HUDEP-2 (cell line): Measurements from ENCODE around the gene PLSCR2.
"Not testable (repeated sequence)": the region's sequence is repeated elsewhere in the genome, so short reads cannot be mapped to it uniquely, and the experiment has no call there.

ENCODE experiments used
- DNase-seq, 76 experiments: peaks; one replicate each; lab custom pipeline; 2025; ENCODE audit not compliant: unreplicated experiment in 76 of 76; lab: John Stamatoyannopoulos, UW

PLSCR2 gene

GRCh38 chr3:146491303-146491702 lies 21.9 kb upstream of the PLSCR2 start:
- DNase-seq: no peak

- DNase-seq: no peak
Observed at GRCh38 chr3:146485297-146485696, 15.9 kb upstream of the PLSCR2 start.

- DNase-seq: no peak
Observed at GRCh38 chr3:146476094-146476740, 6.9 kb upstream of the PLSCR2 start.

DNA sequence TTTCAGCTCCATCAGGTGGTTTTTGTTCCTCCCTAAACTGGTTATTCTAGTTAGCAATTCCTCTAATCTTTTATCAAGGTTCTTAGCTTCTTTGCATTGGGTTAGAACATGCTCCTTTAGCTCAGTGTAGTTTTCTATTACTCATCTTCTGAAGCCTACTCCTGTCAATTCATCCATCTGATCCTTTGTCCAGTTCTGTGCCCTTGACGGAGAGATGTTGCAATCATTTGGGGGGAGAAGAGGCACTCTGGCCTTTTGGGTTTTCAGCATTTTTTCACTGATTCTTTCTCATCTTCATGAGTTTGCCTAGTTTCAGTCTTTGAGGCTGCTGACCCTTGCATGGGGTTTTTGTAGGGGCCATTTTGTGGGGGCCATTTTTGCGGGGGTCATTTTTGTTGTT lies 5.6 kb upstream of the PLSCR2 start:
- DNase-seq: not testable (repeated sequence)

DNA sequence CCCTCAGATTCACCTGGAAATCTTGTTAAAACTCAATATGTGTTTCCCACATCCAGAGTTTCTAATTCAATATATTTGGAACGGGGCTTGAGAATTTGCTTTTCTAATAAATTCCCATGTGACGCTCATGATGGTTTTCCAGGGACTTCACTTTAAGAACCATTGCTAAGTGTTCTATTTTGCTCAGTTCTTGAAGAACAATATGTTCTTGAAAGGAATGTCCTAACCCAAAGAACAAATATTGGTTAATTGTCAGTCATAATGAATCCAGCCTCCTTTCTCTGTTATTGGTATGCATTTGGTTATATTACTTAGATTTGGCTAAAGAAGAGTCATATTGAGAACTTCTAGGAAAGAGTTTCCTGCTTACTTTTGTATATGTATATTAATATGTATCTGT lies 4.4 kb upstream of the PLSCR2 start:
- DNase-seq: no peak

DNA sequence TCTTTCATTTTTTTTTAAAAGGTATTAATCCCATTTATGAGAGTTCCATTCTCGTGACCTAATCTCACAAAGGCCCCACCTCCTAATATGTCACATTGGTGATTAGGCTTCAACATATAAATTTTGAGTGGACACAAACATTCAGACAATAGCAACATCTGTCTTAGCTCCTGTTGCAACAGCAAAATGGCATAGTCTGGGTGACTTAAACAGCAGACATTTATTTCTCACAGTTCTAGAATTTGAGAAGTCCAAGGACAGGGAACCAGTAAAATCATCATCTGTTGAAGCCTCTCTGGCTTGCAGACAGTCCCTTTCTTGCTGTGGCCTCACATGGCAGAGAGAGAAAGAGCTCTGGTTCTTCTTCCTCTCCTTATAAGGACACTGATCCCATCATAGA lies 3.2 kb upstream of the PLSCR2 start:
- no peak for DNase-seq

- DNase-seq: no peak
Observed at GRCh38 chr3:146471012-146471411, 1.7 kb upstream of the PLSCR2 start.

DNA sequence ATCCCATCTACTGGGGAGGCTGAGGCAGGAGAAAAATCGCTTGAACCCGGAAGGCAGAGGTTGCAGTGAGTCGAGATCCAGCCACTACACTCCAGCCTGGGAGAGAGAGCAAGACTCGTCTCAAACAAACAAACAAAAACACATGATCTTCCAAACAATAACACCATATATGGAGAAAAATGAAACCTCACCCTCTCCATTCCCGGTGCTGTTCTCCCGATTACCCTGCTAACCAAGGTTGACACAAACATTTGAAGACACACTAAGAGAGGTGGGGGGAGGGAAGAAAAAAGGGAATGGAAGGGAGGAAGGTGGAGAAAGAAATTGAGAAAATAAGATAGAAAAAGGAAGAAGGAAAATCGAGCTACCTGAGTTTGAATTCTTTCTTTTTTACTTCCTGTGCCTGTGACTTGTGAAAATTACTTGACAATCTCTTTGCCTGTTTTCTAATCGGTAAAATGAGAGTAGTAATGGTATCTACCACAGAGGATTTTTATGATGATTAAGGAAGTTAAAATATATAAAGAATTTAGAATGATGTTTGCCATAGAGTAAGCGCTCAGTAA lies 1.1 kb upstream of the PLSCR2 start:
- no peak for DNase-seq

- no peak for DNase-seq
Observed at GRCh38 chr3:146468671-146469149, 651 bp downstream of the PLSCR2 start.

DNA sequence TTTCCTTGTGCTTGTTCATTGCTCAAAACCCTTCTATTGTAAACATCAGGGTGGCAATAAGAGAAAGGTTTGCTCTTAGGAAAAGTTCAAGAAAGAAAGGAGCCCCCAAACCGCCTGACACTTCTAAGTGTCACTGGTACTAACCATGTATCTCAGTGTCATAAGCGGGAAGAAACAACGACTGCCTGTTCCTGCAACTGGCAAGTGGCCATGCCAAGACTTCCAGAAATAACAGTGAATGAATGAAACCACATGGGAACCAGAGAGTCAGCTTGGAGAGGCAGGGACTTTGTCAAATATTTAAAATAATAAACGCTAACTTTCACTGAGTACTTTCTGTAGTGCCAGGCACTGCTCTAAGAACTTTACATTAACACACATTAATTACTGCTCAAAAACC lies 1.1 kb downstream of the PLSCR2 start:
- no peak for DNase-seq

DNA sequence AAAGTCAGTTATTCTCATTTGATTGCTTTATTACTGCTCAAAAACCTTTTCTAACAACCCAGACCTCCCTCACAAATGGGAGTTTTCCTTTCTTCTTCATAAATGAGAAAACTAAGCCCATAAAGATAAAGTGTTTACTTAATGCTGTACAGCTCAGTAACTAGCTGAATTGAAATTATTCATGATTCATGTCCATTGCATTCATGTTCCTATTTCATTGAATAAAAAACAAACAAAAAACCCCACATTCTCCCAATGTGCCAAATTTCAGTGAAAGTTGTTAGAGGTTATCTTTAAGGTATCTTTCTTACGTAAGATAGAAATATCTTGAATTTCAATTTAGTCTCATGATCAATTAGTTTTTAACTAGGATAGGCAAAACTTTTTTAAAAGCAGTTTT lies 2.8 kb downstream of the PLSCR2 start:
- no peak for DNase-seq

DNA sequence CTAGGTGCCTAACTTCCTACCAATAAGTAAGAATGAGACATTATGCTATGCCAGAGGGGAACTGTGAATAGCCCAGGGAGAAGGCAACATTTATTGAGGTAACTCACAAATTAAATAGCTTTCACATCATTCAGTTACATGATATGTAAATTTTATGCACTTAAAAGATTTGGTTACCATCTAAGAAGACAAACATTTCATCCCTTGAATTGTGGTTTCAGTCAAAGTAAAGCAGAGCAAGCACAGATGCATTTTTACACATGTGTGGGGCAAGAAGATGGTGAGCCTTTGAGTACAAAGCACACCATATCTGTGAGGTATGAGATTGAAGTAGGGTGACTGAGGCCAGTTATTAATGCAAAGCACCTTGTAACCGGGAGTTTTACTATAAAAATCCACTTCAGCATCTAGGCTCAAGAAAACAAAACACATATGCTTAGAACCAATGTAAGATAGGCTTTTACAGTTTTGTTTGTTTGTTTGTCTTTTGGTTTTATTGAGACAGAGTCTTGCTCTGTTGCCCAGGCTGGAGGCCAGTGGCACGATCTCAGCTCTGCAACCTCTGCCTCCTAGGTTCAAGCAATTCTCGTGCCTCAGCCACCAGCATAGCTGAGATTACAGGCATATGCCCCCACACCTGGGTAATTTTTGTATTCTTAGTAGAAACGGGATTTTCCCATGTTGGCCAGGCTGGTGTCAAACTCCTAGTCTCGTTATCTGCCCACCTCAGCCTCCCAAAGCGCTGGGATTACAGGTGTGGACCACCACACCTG lies 3.5 kb downstream of the PLSCR2 start:
- no peak for DNase-seq

GRCh38 chr3:146464783-146465182 lies 4.6 kb downstream of the PLSCR2 start:
- DNase-seq: no peak

- DNase-seq: no peak
Observed at GRCh38 chr3:146464005-146464595, 5.3 kb downstream of the PLSCR2 start.

DNA sequence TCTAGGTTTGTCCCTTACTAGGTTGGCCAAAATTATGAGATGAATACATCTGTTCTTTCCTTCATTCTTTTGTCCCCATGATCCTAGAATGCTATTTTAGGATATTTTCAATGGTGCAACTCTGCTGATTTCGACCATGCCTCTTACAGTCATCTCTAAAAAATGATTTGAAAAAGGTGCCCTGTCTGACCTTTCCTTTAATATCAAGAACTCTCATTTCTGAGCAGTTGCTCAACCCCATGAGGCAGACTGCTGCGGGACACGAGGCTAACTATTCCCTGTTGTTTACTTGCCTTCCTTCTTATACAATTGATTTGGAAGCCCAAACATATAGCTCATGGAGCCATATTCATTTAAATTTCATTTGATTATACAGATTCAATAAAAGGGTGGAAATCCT lies 14.6 kb downstream of the PLSCR2 start:
- DNase-seq: no peak

GRCh38 chr3:146449613-146450012 lies 19.7 kb downstream of the PLSCR2 start:
- no peak for DNase-seq

DNA sequence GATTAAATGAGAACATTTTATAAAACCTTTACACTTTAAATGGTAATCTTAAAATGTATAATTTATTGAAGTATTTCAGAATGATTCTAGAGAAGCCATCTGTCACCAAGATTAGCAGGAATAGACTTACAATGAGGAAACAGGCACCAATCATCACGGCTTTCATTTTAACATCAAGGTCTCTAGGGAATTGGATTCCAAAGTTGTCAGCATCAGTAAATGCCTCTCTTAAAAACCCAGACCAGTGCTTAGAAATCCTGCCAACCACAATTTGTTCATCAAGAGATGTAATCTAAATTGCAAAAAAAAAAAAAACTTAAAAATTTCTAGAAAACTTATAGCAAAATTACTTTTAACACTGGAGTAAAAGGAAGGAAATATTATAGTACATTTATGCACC lies 20.3 kb downstream of the PLSCR2 start:
- no peak for DNase-seq

DNA sequence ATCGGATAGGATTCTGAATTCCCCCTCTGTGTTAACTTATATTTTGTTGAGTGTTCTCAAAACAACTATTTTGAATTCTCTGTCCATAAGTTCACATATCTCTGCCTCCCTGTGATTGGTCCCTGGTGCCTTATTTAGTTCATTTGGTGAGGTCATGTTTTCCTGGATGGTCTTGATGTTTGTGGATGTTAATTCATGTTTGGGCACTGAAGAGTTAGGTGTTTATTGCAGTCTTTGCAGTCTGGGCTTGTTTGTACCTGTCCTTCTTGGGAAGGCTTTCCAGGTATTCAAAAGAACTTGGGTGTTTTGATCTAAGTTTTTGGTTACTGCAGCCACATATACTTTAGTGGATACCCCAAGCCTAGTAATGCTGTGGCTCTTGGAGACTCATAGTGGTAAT lies 23.3 kb downstream of the PLSCR2 start:
- no peak for DNase-seq

GRCh38 chr3:146440310-146440709 lies 29.1 kb downstream of the PLSCR2 start:
- not testable (repeated sequence) for DNase-seq

DNA sequence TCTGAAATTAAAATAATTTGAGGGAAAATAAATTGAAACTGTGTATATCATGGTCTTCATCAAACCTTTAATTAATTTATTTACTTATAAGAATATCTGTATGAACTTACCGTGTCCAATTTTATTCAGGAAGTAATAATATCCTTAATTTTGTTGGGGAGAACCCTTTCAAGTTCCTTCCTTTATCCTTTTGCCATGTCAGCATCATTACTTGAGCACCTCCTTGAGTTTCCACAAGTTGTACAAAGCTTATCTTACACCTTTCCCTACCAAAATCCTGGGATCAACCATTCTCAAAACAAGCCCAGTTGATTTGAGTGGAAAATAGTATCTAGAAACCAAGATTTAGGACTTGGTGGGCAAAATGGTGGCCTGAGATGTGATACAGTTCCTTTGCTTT lies 37.3 kb downstream of the PLSCR2 start:
- no peak for DNase-seq

DNA sequence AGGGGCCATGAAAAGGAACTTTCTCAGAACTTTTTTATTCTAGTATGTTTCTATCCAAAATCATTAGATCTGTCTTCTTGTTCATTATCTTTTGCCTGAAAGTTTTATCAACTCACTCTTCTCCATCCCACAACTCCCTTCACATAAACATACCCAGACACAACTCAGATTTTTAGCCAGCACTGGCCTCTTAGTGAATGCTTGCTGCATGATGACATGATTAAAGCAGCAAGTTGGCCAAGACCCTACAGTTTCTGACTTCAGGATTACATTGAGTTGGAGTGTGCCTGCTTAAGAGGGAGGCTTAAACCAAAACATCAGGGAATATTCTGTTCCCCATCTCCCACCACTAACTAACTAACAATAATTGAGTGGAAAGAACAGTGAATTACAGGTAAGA lies 38.1 kb downstream of the PLSCR2 start:
- no peak for DNase-seq

DNA sequence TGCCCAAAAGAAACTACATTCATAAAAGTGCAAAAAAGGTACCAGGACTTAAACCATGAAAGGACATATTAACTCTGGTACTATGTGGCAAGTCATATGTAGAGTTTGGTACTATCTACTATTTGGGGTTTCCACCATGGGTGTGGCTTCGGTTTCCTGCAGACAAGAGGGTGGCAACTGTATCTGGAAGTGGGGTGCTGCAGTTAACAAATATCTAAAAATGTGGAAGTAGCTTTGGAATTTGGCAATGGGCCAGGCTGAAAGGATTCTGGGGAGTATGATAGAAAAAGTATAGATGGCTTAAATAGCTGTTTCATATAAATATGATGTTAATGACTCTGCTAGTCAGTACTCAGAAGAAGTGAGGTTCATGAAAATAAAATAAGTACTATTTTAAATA lies 44.0 kb downstream of the PLSCR2 start:
- no peak for DNase-seq
